Liver (tissue), 9 donors: ENCODE data around the gene EDIL3. TPM values are rescaled to one million over a fixed set of nuclear protein-coding genes. Genes with fewer than 3 reads are reported as not detected.

Experiments
- DNase-seq: peaks from one replicate; pipeline ENCODE4 v3.0.0-alpha.2; 2017; ENCODE audit warnings: low spot score
- H3K27ac ChIP-seq, 2 donors: one replicate each; pipeline ENCODE4 v1.7.0; 2013; ENCODE audit warnings: inconsistent platforms in 2 of 2, low read length in 2 of 2, control low read depth in 1 of 2, low read depth in 1 of 2, mild to moderate bottlenecking in 1 of 2
- H3K27me3 ChIP-seq, 4 donors: one replicate each; pipeline versions ENCODE4 v1.6.1 to v1.7.0; 2013; ENCODE audit warnings: low read length in 3 of 4, inconsistent platforms in 1 of 4, mild to moderate bottlenecking in 1 of 4, moderate library complexity in 1 of 4; ENCODE audit not compliant: control insufficient read depth in 4 of 4, insufficient read depth in 4 of 4
- H3K36me3 ChIP-seq, 4 donors: one replicate each; pipeline versions ENCODE4 v1.6.1 to v1.7.0; 2013; ENCODE audit warnings: low read length in 3 of 4, mild to moderate bottlenecking in 3 of 4, low read depth in 1 of 4, moderate library complexity in 1 of 4; ENCODE audit not compliant: control insufficient read depth in 4 of 4, insufficient read depth in 3 of 4
- H3K4me1 ChIP-seq, 4 donors: one replicate each; pipeline versions ENCODE4 v1.6.1 to v1.7.0; 2013; ENCODE audit warnings: low read length in 3 of 4, mild to moderate bottlenecking in 3 of 4, moderate library complexity in 1 of 4; ENCODE audit not compliant: control insufficient read depth in 4 of 4, insufficient read depth in 4 of 4
- H3K4me3 ChIP-seq, 3 donors: one replicate each; pipeline versions ENCODE4 v1.6.1 to v1.7.0; 2013; ENCODE audit warnings: low read length in 3 of 3, control low read depth in 1 of 3, low read depth in 1 of 3, mild to moderate bottlenecking in 1 of 3
- H3K9ac ChIP-seq, 2 donors: one replicate each; pipeline ENCODE4 v1.7.0; 2013; ENCODE audit warnings: low read length in 2 of 2, mild to moderate bottlenecking in 2 of 2, moderate library complexity in 2 of 2, control low read depth in 1 of 2, low read depth in 1 of 2
- H3K9me3 ChIP-seq, 4 donors: one replicate each; pipeline versions ENCODE4 v1.6.1 to v1.7.0; 2013; ENCODE audit warnings: low read length in 3 of 4; ENCODE audit not compliant: control insufficient read depth in 4 of 4
- CTCF ChIP-seq: fragments of 150-350 bp; IDR thresholded peaks from 2 replicates; pipeline ENCODE4 v1.5.1; 2017; ENCODE audit warnings: improper control_type of control experiment, low read depth, low read length; ENCODE audit not compliant: missing input control
- EGR1 ChIP-seq, 2 donors: IDR thresholded peaks; 2 replicates each; pipeline ENCODE4 v1.6.1; 2016 to 2018; ENCODE audit warnings: antibody characterized with exemption in 2 of 2, low read depth in 2 of 2
- FOXA1 ChIP-seq: IDR thresholded peaks from 2 replicates; pipeline ENCODE4 v1.6.1; 2016; ENCODE audit warnings: antibody characterized with exemption
- FOXA2 ChIP-seq: IDR thresholded peaks from 2 replicates; pipeline ENCODE4 v1.6.1; 2016; ENCODE audit warnings: antibody characterized with exemption
- GABPA ChIP-seq, 2 donors: IDR thresholded peaks in 1 of 2; conservative IDR thresholded peaks in 1 of 2; 2 replicates each; pipeline ENCODE4 v1.6.1; 2016; ENCODE audit warnings: antibody characterized with exemption in 2 of 2, mild to moderate bottlenecking in 1 of 2, moderate library complexity in 1 of 2
- HNF4A ChIP-seq, 2 donors: conservative IDR thresholded peaks; 2 replicates each; pipeline ENCODE4 v1.6.1; 2016; ENCODE audit warnings: antibody characterized with exemption in 2 of 2, mild to moderate bottlenecking in 2 of 2
- HNF4G ChIP-seq: IDR thresholded peaks from 2 replicates; pipeline ENCODE4 v1.6.1; 2016; ENCODE audit warnings: antibody characterized with exemption
- JUND ChIP-seq, 2 donors: IDR thresholded peaks; 2 replicates each; pipeline ENCODE4 v1.6.1; 2016; ENCODE audit warnings: antibody characterized with exemption in 2 of 2
- MAX ChIP-seq: IDR thresholded peaks from 2 replicates; pipeline ENCODE4 v1.6.1; 2016; ENCODE audit warnings: antibody characterized with exemption
- NR2F2 ChIP-seq: IDR thresholded peaks from 2 replicates; pipeline ENCODE4 v1.6.1; 2016; ENCODE audit warnings: antibody characterized with exemption
- RAD21 ChIP-seq, 2 donors: IDR thresholded peaks; 2 replicates each; pipeline ENCODE4 v1.6.1; 2016; ENCODE audit warnings: antibody characterized with exemption in 2 of 2, mild to moderate bottlenecking in 2 of 2
- REST ChIP-seq: IDR thresholded peaks from 2 replicates; pipeline ENCODE4 v1.6.1; 2016; ENCODE audit warnings: antibody characterized with exemption, mild to moderate bottlenecking
- RXRA ChIP-seq, 2 donors: IDR thresholded peaks; 2 replicates each; pipeline ENCODE4 v1.6.1; 2017 to 2018; ENCODE audit warnings: antibody characterized with exemption in 2 of 2, mild to moderate bottlenecking in 1 of 2
- SP1 ChIP-seq: IDR thresholded peaks from 2 replicates; pipeline ENCODE4 v1.6.1; 2018; ENCODE audit warnings: antibody characterized with exemption, mild to moderate bottlenecking
- TAF1 ChIP-seq: conservative IDR thresholded peaks from 2 replicates; pipeline ENCODE4 v1.6.1; 2016; ENCODE audit warnings: antibody characterized with exemption, mild to moderate bottlenecking
- YY1 ChIP-seq: IDR thresholded peaks from 2 replicates; pipeline ENCODE4 v1.6.1; 2016; ENCODE audit warnings: antibody characterized with exemption, mild to moderate bottlenecking
- ZBTB33 ChIP-seq: IDR thresholded peaks from 2 replicates; pipeline ENCODE4 v1.6.1; 2016; ENCODE audit warnings: antibody characterized with exemption
- WGBS: extraction: QIAGEN DNeasy Blood & Tissue Kit; methylation state at CpG from one replicate; pipeline ENCODE4 v1.1.7; 2013; 5-methylcytosine and 5-hydroxymethylcytosine counted together
- polyA plus RNA-seq, 2 donors: library from polyadenylated mRNA; stranded (reverse) in 1 of 2; unstranded in 1 of 2; fragments of 200-250 nt in 1 of 2; fragments of >200 nt in 1 of 2; fragmentation: Nextera tagmentation in 1 of 2; extraction: Ambion mirVana in 1 of 2; gene quantifications; one replicate each; pipeline versions ENCODE4 v1.2.1 to v1.2.3, GENCODE V29; 2013 to 2015
- total RNA-seq, 2 donors: library from RNA; depleted of rRNA; stranded (reverse); fragments of >200 nt; gene quantifications; one replicate each; pipeline ENCODE4 v1.2.3, GENCODE V29; 2014
- TF ChIP-seq, protein P1 (sequence below): IDR thresholded peaks from 2 replicates; pipeline ENCODE4 v1.6.1; 2016; ENCODE audit warnings: antibody characterized with exemption
- donor health status: healthy.
- donor health status: healthy.
- donor health status: healthy.
- donor health status: healthy.
- donor health status: healthy.

EDIL3 gene
- total and polyA plus RNA-seq, 4 donors, result 0.33 to 12.0 (median 0.76) TPM

- no peak for DNase-seq
- H3K4me1 ChIP-seq, result peaks cover 4 to 27% (median 17%) of the 10 kb centered on the region in 4 donors
- TF ChIP-seq FOXA1, result no peak
- no peak overlapping the region for H3K27ac ChIP-seq
- H3K27me3 ChIP-seq, result peaks cover 0 to 11% (median 3%) of the 10 kb centered on the region in 4 donors
- H3K36me3 ChIP-seq, result no peaks in the 10 kb centered on the region
- H3K4me3 ChIP-seq, result no peak overlapping the region
- no peak overlapping the region for H3K9ac ChIP-seq
- H3K9me3 ChIP-seq, result no peaks in the 10 kb centered on the region
- 69% methylated on average over 2 of the region's 2 CpGs for WGBS
These were observed 4.9 kb downstream of the EDIL3 start for GRCh38 chr5:84379749-84380148.

- Histone ChIP-seq H3K9me3 (no peaks in the 10 kb centered on the region), H3K27ac (no peak overlapping the region), H3K9ac (no peak overlapping the region), H3K36me3 (no peaks in the 10 kb centered on the region), H3K27me3 (peaks cover 0 to 8% (median 2%) of the 10 kb centered on the region in 4 donors), H3K4me1 (peaks cover 0 to 19% (median 11%) of the 10 kb centered on the region in 4 donors), H3K4me3 (no peak overlapping the region)
- no peak for DNase-seq
- 59% methylated on average over 2 of the region's 2 CpGs for WGBS
- TF ChIP-seq HNF4A (conservative IDR thresholded peaks at IDR 0.05) (no peak), MAX (no peak), EGR1 (IDR thresholded peaks at IDR 0.05; ENCODE audit: low read depth in 2 of 2) (no peak), RAD21 (IDR thresholded peaks at IDR 0.05) (no peak), SP1 (no peak), REST (no peak), ZBTB33 (no peak), GABPA (IDR thresholded peaks at IDR 0.05 in 1 of 2, conservative IDR thresholded peaks at IDR 0.05 in 1 of 2) (no peak), RXRA (IDR thresholded peaks at IDR 0.05) (no peak), FOXA2 (no peak), JUND (IDR thresholded peaks at IDR 0.05) (no peak), TAF1 (no peak), FOXA1 (no peak), YY1 (no peak), NR2F2 (no peak), HNF4G (no peak), CTCF (no peak)
- TF ChIP-seq, protein P1, sequence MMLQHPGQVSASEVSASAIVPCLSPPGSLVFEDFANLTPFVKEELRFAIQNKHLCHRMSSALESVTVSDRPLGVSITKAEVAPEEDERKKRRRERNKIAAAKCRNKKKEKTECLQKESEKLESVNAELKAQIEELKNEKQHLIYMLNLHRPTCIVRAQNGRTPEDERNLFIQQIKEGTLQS, result no peak
These were observed 5.7 kb downstream of the EDIL3 start for GRCh38 chr5:84378961-84379360.
